ENCODE results near the gene BCAS3. TPM values are rescaled to one million over a fixed set of nuclear protein-coding genes. Genes with fewer than 3 reads are reported as not detected.
A peak's percentile ranks its signal among the peaks of the same experiment; 100 is the strongest.

Gene BCAS3
- total RNA-seq, 1 donor, result 23.7 TPM

DNA sequence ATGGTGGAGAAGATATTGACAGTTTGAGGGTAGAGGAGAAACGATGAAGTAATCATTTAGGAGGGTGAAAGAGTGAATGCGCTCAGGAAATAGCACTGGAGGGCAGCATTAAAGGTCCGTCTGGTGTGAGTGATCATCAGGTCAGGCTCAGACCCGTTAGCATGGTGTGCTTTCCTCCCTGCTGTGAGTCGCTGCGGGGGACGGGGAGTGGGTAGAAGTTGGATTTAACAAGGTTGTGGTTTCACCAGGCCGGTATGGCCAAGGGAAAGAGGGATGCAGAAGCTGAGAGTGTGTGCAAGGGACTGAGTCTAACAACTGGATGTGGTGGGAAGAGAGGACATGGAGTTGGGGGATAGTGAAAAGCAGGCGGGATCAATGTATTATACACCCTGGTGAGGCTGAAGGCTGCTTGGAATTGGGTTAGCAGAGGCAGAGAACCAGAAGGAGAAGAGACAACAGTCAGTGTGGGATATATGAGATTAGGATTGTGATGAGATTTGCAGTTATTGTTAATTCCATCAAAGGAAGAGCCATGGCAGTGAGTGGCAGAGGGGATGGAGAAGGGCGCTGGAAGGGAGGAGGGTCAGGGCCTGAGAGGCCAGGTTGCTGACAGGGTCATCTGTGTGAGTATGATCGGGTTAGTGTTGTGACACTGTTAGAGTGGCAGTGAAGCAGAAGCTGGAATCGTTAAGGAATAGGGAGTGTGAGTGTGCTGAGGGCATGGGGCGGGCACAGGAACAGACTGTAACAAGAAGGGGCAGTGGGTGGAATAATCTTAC lies 663.0 kb downstream of the BCAS3 start:
- DNase-seq (ENCODE audit: low read depth), result no peak
- TF ChIP-seq CTCF (IDR thresholded peaks at IDR 0.05; ENCODE audit: insufficient read depth, low read depth, low read length), result no peak

GRCh38 chr17:61343576-61343975 lies 665.9 kb downstream of the BCAS3 start:
- H3K4me3 ChIP-seq (ENCODE audit: low read depth, low read length), result no peak overlapping the region
- TF ChIP-seq CTCF (IDR thresholded peaks at IDR 0.05; ENCODE audit: insufficient read depth, low read depth, low read length), result no peak
- no peak for DNase-seq (ENCODE audit: low read depth)

More for the DNA sequence above, 663.0 kb downstream of the BCAS3 start:
- no peak overlapping the region for H3K4me3 ChIP-seq (ENCODE audit: low read depth, low read length)

- H3K4me3 ChIP-seq (ENCODE audit: low read depth, low read length), result no peak overlapping the region
Measured at GRCh38 chr17:61345061-61345460, 667.4 kb downstream of the BCAS3 start.

DNA sequence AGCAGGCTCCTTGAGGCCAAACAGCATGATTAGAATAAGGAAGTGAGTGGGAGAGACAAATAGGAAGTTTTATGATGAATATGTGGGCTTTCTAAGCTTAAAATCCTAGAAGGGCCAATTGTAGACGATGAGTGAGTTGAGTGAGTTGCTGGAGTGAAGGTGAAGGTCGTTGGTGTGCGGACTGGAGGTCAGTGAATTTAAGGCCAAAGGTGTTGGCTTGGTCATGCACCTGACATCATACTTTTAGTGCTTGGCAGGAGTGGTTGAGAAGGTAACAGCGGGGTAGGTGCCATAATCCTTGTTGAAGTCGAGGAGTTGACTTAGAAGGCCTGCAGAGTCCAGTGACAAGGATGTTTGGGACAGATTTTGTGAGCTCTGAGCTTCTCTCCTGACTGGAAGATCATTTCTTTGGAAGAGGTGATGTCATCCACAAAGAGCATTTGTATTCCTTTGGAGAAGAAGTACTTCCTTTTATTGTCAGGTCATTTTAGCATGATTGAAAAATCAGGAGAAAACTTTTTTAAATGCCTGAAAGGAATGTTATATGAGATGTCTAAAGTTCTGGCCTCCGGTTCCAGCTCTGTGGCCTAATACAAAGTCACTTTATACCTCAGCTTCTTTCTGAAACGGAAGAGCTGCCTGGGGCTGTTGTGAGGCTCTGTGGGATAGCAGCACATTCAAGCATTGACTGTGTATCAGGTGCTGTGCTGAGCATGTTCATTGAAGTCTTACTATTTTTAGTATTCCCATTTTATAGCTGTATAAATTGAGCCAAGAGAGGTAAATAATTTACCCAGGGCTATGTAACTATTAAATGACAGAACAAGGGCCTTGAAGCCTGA lies 668.4 kb downstream of the BCAS3 start:
- DNase-seq (ENCODE audit: low read depth), result no peak

More at GRCh38 chr17:61345061-61345460, 667.4 kb downstream of the BCAS3 start:
- DNase-seq (ENCODE audit: low read depth), result no peak
- TF ChIP-seq CTCF (IDR thresholded peaks at IDR 0.05; ENCODE audit: insufficient read depth, low read depth, low read length), result no peak

DNA sequence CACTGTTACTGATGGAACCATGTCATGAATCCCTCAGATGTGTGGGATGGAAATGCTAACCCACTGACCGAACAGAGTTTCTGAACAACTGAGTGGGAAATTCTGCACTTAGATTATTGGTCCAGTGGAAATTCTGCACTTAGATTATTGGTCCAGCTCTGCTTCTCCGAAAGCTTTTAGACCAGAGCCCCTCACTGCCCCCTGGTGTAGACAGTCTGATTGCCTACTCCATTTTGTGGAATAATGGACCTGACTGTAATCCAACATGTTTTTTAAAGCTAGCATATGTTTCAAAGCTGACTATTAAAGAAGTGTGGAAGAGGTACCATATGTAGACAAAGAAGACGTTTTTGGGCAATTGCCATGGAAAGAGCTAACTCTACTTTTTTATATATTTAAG lies 671.7 kb downstream of the BCAS3 start:
- no peak for DNase-seq (ENCODE audit: low read depth)
- H3K4me3 ChIP-seq (ENCODE audit: low read depth, low read length), result no peak overlapping the region
- TF ChIP-seq CTCF (IDR thresholded peaks at IDR 0.05; ENCODE audit: insufficient read depth, low read depth, low read length), result peak; percentile 51

More for the DNA sequence above, 668.4 kb downstream of the BCAS3 start:
- TF ChIP-seq CTCF (IDR thresholded peaks at IDR 0.05; ENCODE audit: insufficient read depth, low read depth, low read length), result no peak
- no peak overlapping the region for H3K4me3 ChIP-seq (ENCODE audit: low read depth, low read length)

- no peak overlapping the region for H3K4me3 ChIP-seq (ENCODE audit: low read depth, low read length)
- no peak for DNase-seq (ENCODE audit: low read depth)
- TF ChIP-seq CTCF (IDR thresholded peaks at IDR 0.05; ENCODE audit: insufficient read depth, low read depth, low read length), result no peak
Measured at GRCh38 chr17:61351745-61352407, 674.2 kb downstream of the BCAS3 start.
